ENCODE results near the gene ADISSP. TPM values are rescaled to one million over a fixed set of nuclear protein-coding genes. Genes with fewer than 3 reads are reported as not detected.

The ADISSP gene
- total RNA-seq, 1 experiment from 2014 or later = 99.4 TPM

DNA sequence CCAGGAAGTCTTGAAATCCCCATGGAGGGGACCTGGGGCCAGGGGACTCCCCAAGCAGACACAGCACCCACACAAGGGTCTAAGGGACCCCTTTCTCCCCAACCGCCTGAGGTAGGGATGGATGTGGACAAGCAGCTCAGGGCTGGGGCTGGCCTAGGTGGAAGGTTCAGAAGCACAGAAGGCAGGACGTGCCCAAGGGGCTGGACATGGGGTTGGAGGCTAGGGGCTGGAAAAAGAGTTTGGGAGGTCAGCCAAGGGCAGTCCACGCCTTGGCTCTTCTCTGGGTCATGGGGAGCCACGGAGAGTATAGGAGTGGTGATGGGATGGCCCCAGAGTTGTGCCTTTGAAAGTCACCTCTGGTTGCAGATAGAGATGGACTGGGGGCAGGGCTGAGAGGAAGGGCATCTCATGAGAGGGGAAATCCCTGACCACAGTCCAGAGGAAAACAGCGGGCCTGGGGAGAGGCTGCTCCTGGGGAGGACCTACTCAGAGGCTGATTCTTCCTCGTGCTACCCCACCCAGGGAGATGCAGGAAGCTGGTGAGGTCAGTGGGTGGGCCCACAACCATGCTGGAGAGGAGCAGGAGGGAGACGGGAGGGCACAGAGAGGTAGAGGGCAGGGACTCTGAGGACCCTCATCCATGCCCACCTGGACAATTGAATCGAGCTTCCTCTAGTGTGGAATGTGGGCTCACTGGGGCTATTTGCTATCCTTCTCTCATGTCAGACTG is 37.6 kb downstream of the ADISSP start:
- intact Hi-C loops (cut with micrococcal nuclease) = no loop called here
- Histone ChIP-seq H3K9me2 (ENCODE audit: insufficient read depth) (no peaks in the 10 kb centered on the region), H2AFZ (ENCODE audit: low read depth, low read length, poor library complexity, severe bottlenecking) (no peak overlapping the region), H3K9ac (ENCODE audit: low read length) (no peak overlapping the region), H3K79me2 (ENCODE audit: insufficient read depth, low read length) (no peaks in the 10 kb centered on the region), H3K4me3 (replicated peaks in 1 of 2; ENCODE audit: low read depth in 1 of 2, low read length in 2 of 2) (no peak overlapping the region), H3K9me3 (ENCODE audit: control insufficient read depth in 1 of 2, insufficient read depth in 1 of 2, low read depth in 1 of 2, low read length in 2 of 2) (no peaks in the 10 kb centered on the region), H3K27ac (ENCODE audit: low read depth, low read length) (no peak overlapping the region), H3K4me1 (ENCODE audit: control insufficient read depth in 1 of 2, insufficient read depth in 2 of 2, low read length in 2 of 2) (peaks cover 7 to 31% of the 10 kb centered on the region in 2 experiments), H3K27me3 (ENCODE audit: insufficient read depth, low read length) (0 out of 2 replicates have a peak, but pooled peaks cover 8% of the 10 kb centered on the region), H3K4me2 (ENCODE audit: low read length) (no peak overlapping the region), H4K20me1 (ENCODE audit: insufficient read depth) (no peaks in the 10 kb centered on the region), H3K36me3 (ENCODE audit: control insufficient read depth in 1 of 2, insufficient read depth in 2 of 2, low read length in 2 of 2) (no peaks in the 10 kb centered on the region)
- TF ChIP-seq TCF7L2 (IDR thresholded peaks at IDR 0.05; ENCODE audit: borderline replicate concordance, extremely low read depth, insufficient read depth, insufficient read length) = no peak
- no peak for TF ChIP-seq SRF (IDR thresholded peaks at IDR 0.05; ENCODE audit: low read depth)
- TF ChIP-seq CEBPB (IDR thresholded peaks at IDR 0.05; ENCODE audit: low read depth) = no peak
- no peak for TF ChIP-seq EZH2 (IDR thresholded peaks at IDR 0.05)
- no peak for TF ChIP-seq ZNF274 (IDR thresholded peaks at IDR 0.05; ENCODE audit: low read depth, low read length)
- no peak for TF ChIP-seq RAD21 (IDR thresholded peaks at IDR 0.05; ENCODE audit: low read depth)
- no peak for TF ChIP-seq FOSL1 (IDR thresholded peaks at IDR 0.05; ENCODE audit: low read depth)
- no peak for TF ChIP-seq EZH2phosphoT487 (IDR thresholded peaks at IDR 0.05; ENCODE audit: borderline replicate concordance)
- no peak for TF ChIP-seq ZBTB33 (IDR thresholded peaks at IDR 0.05; ENCODE audit: extremely low read depth, insufficient replicate concordance, low read length)
- TF ChIP-seq, protein P1, sequence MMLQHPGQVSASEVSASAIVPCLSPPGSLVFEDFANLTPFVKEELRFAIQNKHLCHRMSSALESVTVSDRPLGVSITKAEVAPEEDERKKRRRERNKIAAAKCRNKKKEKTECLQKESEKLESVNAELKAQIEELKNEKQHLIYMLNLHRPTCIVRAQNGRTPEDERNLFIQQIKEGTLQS (IDR thresholded peaks at IDR 0.05) = no peak
- TF ChIP-seq MAX (IDR thresholded peaks at IDR 0.05) = no peak
- TF ChIP-seq ELF1 (IDR thresholded peaks at IDR 0.05; ENCODE audit: borderline replicate concordance, low read depth) = no peak
- TF ChIP-seq POLR2A (IDR thresholded peaks at IDR 0.05; ENCODE audit: borderline replicate concordance, extremely low read depth, insufficient read depth, insufficient read length) = no peak
- TF ChIP-seq, protein P2, sequence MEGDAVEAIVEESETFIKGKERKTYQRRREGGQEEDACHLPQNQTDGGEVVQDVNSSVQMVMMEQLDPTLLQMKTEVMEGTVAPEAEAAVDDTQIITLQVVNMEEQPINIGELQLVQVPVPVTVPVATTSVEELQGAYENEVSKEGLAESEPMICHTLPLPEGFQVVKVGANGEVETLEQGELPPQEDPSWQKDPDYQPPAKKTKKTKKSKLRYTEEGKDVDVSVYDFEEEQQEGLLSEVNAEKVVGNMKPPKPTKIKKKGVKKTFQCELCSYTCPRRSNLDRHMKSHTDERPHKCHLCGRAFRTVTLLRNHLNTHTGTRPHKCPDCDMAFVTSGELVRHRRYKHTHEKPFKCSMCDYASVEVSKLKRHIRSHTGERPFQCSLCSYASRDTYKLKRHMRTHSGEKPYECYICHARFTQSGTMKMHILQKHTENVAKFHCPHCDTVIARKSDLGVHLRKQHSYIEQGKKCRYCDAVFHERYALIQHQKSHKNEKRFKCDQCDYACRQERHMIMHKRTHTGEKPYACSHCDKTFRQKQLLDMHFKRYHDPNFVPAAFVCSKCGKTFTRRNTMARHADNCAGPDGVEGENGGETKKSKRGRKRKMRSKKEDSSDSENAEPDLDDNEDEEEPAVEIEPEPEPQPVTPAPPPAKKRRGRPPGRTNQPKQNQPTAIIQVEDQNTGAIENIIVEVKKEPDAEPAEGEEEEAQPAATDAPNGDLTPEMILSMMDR (IDR thresholded peaks at IDR 0.05 in 2 of 3, conservative IDR thresholded peaks at IDR 0.05 in 1 of 3; ENCODE audit: borderline replicate concordance in 1 of 3, insufficient read depth in 1 of 3, low read depth in 2 of 3, low read length in 2 of 3) = no peak
- TF ChIP-seq CBX3 (IDR thresholded peaks at IDR 0.05; ENCODE audit: low read depth) = no peak
- no peak for TF ChIP-seq YY1 (IDR thresholded peaks at IDR 0.05; ENCODE audit: extremely low read depth, insufficient replicate concordance, low read depth, low read length)
- TF ChIP-seq, protein P3, sequence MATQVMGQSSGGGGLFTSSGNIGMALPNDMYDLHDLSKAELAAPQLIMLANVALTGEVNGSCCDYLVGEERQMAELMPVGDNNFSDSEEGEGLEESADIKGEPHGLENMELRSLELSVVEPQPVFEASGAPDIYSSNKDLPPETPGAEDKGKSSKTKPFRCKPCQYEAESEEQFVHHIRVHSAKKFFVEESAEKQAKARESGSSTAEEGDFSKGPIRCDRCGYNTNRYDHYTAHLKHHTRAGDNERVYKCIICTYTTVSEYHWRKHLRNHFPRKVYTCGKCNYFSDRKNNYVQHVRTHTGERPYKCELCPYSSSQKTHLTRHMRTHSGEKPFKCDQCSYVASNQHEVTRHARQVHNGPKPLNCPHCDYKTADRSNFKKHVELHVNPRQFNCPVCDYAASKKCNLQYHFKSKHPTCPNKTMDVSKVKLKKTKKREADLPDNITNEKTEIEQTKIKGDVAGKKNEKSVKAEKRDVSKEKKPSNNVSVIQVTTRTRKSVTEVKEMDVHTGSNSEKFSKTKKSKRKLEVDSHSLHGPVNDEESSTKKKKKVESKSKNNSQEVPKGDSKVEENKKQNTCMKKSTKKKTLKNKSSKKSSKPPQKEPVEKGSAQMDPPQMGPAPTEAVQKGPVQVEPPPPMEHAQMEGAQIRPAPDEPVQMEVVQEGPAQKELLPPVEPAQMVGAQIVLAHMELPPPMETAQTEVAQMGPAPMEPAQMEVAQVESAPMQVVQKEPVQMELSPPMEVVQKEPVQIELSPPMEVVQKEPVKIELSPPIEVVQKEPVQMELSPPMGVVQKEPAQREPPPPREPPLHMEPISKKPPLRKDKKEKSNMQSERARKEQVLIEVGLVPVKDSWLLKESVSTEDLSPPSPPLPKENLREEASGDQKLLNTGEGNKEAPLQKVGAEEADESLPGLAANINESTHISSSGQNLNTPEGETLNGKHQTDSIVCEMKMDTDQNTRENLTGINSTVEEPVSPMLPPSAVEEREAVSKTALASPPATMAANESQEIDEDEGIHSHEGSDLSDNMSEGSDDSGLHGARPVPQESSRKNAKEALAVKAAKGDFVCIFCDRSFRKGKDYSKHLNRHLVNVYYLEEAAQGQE (IDR thresholded peaks at IDR 0.05; ENCODE audit: low read depth) = no peak
- RAD21 ChIA-PET (ENCODE audit: low non-redundant PET in 1 of 2, low total read pairs in 2 of 2, uncharacterized antibody in 2 of 2, unreplicated experiment in 2 of 2) = no interaction called here
- BruUV-seq (replicated peaks) = no TSS peak
- POLR2A ChIA-PET = no interaction called here
- DNase-seq (ENCODE audit: low read depth, low spot score) (no peak), ATAC-seq (no peak)
- CTCF ChIA-PET = interaction anchor here (2.2 kb wide), 1 partner anchor 15 kb away, joined by 5 read pairs; no protein-coding TSS in a partner anchor

All from HCT116 (cell line).